MCF 10A (cell line): Measurements from ENCODE around the gene FCHSD2. TPM values are rescaled to one million over a fixed set of nuclear protein-coding genes. Genes with fewer than 3 reads are reported as not detected.

Source experiments
- BruUV-seq: library from RNA; stranded (reverse); fragments of 400-500 nt; replicated peaks from 2 replicates; lab custom pipeline; 2021; lab: Mats Ljungman, UMichigan
- CTCF ChIA-PET: fragments of 300-600 bp; sonication (Branson Sonifier 250); formaldehyde crosslinking; extraction: SDS; loops from one replicate; lab custom pipeline; 2021; ENCODE audit warnings: antibody characterized with exemption, inconsistent platforms; lab: Yijun Ruan, JAX
- POLR2A ChIA-PET: fragments of 300-600, 350-650 bp; sonication (Branson Sonifier 250); formaldehyde crosslinking; extraction: SDS; loops from one replicate; lab custom pipeline; 2020; ENCODE audit warnings: antibody characterized with exemption, inconsistent platforms; lab: Yijun Ruan, JAX
- DNase-seq: peaks from one replicate; pipeline ENCODE4 v3.0.0-alpha.2; 2018; ENCODE audit not compliant: unreplicated experiment
- H3K27ac Mint-ChIP-seq: one replicate; pipeline ENCODE4 v1.8.0; 2022; ENCODE audit warnings: mild to moderate bottlenecking, low read depth, mixed read lengths; ENCODE audit not compliant: unreplicated experiment
- H3K27me3 Mint-ChIP-seq: one replicate; pipeline ENCODE4 v1.8.0; 2022; ENCODE audit warnings: mixed read lengths; ENCODE audit not compliant: insufficient read depth, unreplicated experiment
- H3K36me3 Mint-ChIP-seq: one replicate; pipeline ENCODE4 v1.8.0; 2022; ENCODE audit warnings: mild to moderate bottlenecking, moderate library complexity, mixed read lengths; ENCODE audit not compliant: insufficient read depth, unreplicated experiment
- H3K4me1 Mint-ChIP-seq: one replicate; pipeline ENCODE4 v1.8.0; 2022; ENCODE audit warnings: mixed read lengths; ENCODE audit not compliant: insufficient read depth, unreplicated experiment
- H3K4me3 Mint-ChIP-seq: one replicate; pipeline ENCODE4 v1.8.0; 2022; ENCODE audit warnings: mild to moderate bottlenecking, moderate library complexity, mixed read lengths; ENCODE audit not compliant: unreplicated experiment
- H3K9me3 Mint-ChIP-seq: one replicate; pipeline ENCODE4 v1.8.0; 2022; ENCODE audit warnings: mixed read lengths; ENCODE audit not compliant: unreplicated experiment
- CTCF ChIP-seq: fragments of 200-600 bp; IDR thresholded peaks from one replicate; pipeline ENCODE4 v1.8.0; 2022; ENCODE audit warnings: antibody characterized with exemption, mild to moderate bottlenecking; ENCODE audit not compliant: unreplicated experiment
- intact Hi-C: fragments of 100-400 bp; cut with micrococcal nuclease; formaldehyde crosslinking; loops from 2 replicates; pipeline ENCODE4 v1.14.1; 2022
- total RNA-seq: library from RNA; stranded (reverse); gene quantifications from 2 replicates; pipeline ENCODE4 v1.2.3, GENCODE V29; 2022

FCHSD2 gene
- total RNA-seq, 1 experiment from 2014 or later = 12.8 TPM

GRCh38 chr11:72958791-72959190 is 183.3 kb downstream of the FCHSD2 start:
- ChIA-PET POLR2A (no interaction called here), CTCF (no interaction called here)
- no TSS peak for BruUV-seq
- no peak for TF ChIP-seq CTCF
- H3K4me1 Mint-ChIP-seq = peaks cover 9% of the 10 kb centered on the region
- H3K9me3 Mint-ChIP-seq = no peaks in the 10 kb centered on the region
- H3K27ac Mint-ChIP-seq = no peak overlapping the region
- no peak for DNase-seq
- no peaks in the 10 kb centered on the region for H3K27me3 Mint-ChIP-seq
- H3K4me3 Mint-ChIP-seq = no peak overlapping the region
- intact Hi-C loops = no loop called here
- no peaks in the 10 kb centered on the region for H3K36me3 Mint-ChIP-seq

- no peak for TF ChIP-seq CTCF
- H3K9me3 Mint-ChIP-seq = no peaks in the 10 kb centered on the region
Observed at GRCh38 chr11:72955466-72955865, 186.7 kb downstream of the FCHSD2 start.

GRCh38 chr11:72954860-72955259 is 187.3 kb downstream of the FCHSD2 start:
- H3K36me3 Mint-ChIP-seq = no peaks in the 10 kb centered on the region
- no peaks in the 10 kb centered on the region for H3K9me3 Mint-ChIP-seq
- peak; percentile 15 for DNase-seq
- POLR2A ChIA-PET = interaction anchor here (0.6 kb wide), 1 partner anchor 8 kb away, joined by 3 read pairs; no protein-coding TSS in a partner anchor
- CTCF ChIA-PET = interaction anchor here (0.5 to 1.0 kb wide), 2 partner anchors 31 to 223 kb away, joined by 3 to 7 read pairs; no protein-coding TSS in a partner anchor
- intact Hi-C loops = no loop called here
- H3K27me3 Mint-ChIP-seq = no peaks in the 10 kb centered on the region
- H3K4me1 Mint-ChIP-seq = peaks cover 21% of the 10 kb centered on the region
- no TSS peak for BruUV-seq
- no peak overlapping the region for H3K27ac Mint-ChIP-seq
- no peak overlapping the region for H3K4me3 Mint-ChIP-seq
- TF ChIP-seq CTCF = no peak

More at GRCh38 chr11:72955466-72955865, 186.7 kb downstream of the FCHSD2 start:
- no peaks in the 10 kb centered on the region for H3K36me3 Mint-ChIP-seq
- peaks cover 21% of the 10 kb centered on the region for H3K4me1 Mint-ChIP-seq
- no peak for DNase-seq
- H3K27ac Mint-ChIP-seq = no peak overlapping the region
- no peaks in the 10 kb centered on the region for H3K27me3 Mint-ChIP-seq
- intact Hi-C loops = no loop called here
- ChIA-PET POLR2A (interaction anchor here (0.5 kb wide), 1 partner anchor 27 kb away, joined by 3 read pairs; no protein-coding TSS in a partner anchor), CTCF (interaction anchor here (0.5 to 1.0 kb wide), 2 partner anchors 31 to 223 kb away, joined by 3 to 7 read pairs; no protein-coding TSS in a partner anchor)
- no peak overlapping the region for H3K4me3 Mint-ChIP-seq
- no TSS peak for BruUV-seq

GRCh38 chr11:72953637-72954036 is 188.5 kb downstream of the FCHSD2 start:
- intact Hi-C loops = no loop called here
- Mint-ChIP-seq H3K4me3 (no peak overlapping the region), H3K27ac (no peak overlapping the region), H3K9me3 (no peaks in the 10 kb centered on the region), H3K4me1 (peaks cover 21% of the 10 kb centered on the region), H3K27me3 (no peaks in the 10 kb centered on the region), H3K36me3 (no peaks in the 10 kb centered on the region)
- POLR2A ChIA-PET = no interaction called here
- no TSS peak for BruUV-seq
- CTCF ChIA-PET = interaction anchor here (0.7 to 0.9 kb wide), 3 partner anchors 13 to 1397 kb away, joined by 3 to 4 read pairs (median 3); no protein-coding TSS in a partner anchor
- DNase-seq = no peak
- TF ChIP-seq CTCF = no peak
